ENCODE measurements around the gene CHD9NB.
"Not testable (repeated sequence)": the region's sequence is repeated elsewhere in the genome, so short reads cannot be mapped to it uniquely, and the experiment has no call there.

The CHD9NB gene

DNA sequence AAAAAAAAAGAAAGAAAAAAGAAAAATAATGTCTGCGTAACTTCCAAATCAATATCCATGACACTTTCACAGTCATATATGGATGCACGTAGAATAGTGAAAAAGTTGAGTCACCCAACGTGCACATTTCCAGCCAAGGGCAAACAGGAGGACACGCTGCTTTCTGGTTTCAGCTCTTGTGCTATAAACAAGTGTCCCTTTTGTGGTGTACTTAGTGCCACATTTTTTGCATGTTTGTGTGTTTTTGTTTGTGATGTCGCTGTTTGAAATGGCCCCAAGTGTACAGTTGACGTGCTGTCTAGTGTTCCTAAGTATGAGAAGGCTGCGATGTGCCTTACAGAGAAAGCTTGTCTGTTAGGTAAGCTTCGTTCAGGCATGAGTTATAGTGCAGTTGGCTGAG lies 5.0 kb upstream of the CHD9NB start:
- Mint-ChIP-seq H3K4me1 (peaks cover 32% of the 10 kb centered on the region), H3K27ac (peak overlapping the region; percentile 24 to 85 (median 80)), H3K36me3 (ENCODE audit: low read depth) (no peaks in the 10 kb centered on the region), H3K4me3 (peak overlapping the region in 1 of 3 experiments; percentile 55), H3K9me3 (no peaks in the 10 kb centered on the region), H3K27me3 (ENCODE audit: low read depth) (no peaks in the 10 kb centered on the region)
- TF ChIP-seq, protein P1, sequence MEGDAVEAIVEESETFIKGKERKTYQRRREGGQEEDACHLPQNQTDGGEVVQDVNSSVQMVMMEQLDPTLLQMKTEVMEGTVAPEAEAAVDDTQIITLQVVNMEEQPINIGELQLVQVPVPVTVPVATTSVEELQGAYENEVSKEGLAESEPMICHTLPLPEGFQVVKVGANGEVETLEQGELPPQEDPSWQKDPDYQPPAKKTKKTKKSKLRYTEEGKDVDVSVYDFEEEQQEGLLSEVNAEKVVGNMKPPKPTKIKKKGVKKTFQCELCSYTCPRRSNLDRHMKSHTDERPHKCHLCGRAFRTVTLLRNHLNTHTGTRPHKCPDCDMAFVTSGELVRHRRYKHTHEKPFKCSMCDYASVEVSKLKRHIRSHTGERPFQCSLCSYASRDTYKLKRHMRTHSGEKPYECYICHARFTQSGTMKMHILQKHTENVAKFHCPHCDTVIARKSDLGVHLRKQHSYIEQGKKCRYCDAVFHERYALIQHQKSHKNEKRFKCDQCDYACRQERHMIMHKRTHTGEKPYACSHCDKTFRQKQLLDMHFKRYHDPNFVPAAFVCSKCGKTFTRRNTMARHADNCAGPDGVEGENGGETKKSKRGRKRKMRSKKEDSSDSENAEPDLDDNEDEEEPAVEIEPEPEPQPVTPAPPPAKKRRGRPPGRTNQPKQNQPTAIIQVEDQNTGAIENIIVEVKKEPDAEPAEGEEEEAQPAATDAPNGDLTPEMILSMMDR (IDR thresholded peaks at IDR 0.05; ENCODE audit: unreplicated experiment in 3 of 3), result no peak

- H3K27ac Mint-ChIP-seq, result peak overlapping the region; percentile 97 to 99 (median 98)
- TF ChIP-seq, protein P1 (IDR thresholded peaks at IDR 0.05; ENCODE audit: unreplicated experiment in 3 of 3), result no peak
- no peaks in the 10 kb centered on the region for H3K36me3 Mint-ChIP-seq (ENCODE audit: low read depth)
- H3K4me3 Mint-ChIP-seq, result peak overlapping the region; percentile 43 to 90 (median 57)
- H3K9me3 Mint-ChIP-seq, result no peaks in the 10 kb centered on the region
- H3K4me1 Mint-ChIP-seq, result peaks cover 24% of the 10 kb centered on the region
- no peaks in the 10 kb centered on the region for H3K27me3 Mint-ChIP-seq (ENCODE audit: low read depth)
Measured at GRCh38 chr16:53056392-53056881, 3.7 kb upstream of the CHD9NB start.

- Mint-ChIP-seq H3K36me3 (ENCODE audit: low read depth) (no peaks in the 10 kb centered on the region), H3K4me3 (peak overlapping the region; percentile 87 to 94 (median 90)), H3K4me1 (peaks cover 20% of the 10 kb centered on the region), H3K9me3 (no peaks in the 10 kb centered on the region), H3K27ac (peak overlapping the region; percentile 97 to 99 (median 98)), H3K27me3 (ENCODE audit: low read depth) (no peaks in the 10 kb centered on the region)
- TF ChIP-seq, protein P1 (IDR thresholded peaks at IDR 0.05; ENCODE audit: unreplicated experiment in 3 of 3), result no peak
Measured at GRCh38 chr16:53055541-53056391, 3.1 kb upstream of the CHD9NB start.

- H3K36me3 Mint-ChIP-seq (ENCODE audit: low read depth), result no peaks in the 10 kb centered on the region
- no peaks in the 10 kb centered on the region for H3K27me3 Mint-ChIP-seq (ENCODE audit: low read depth)
- H3K9me3 Mint-ChIP-seq, result no peaks in the 10 kb centered on the region
- TF ChIP-seq, protein P1 (IDR thresholded peaks at IDR 0.05; ENCODE audit: unreplicated experiment in 3 of 3), result peak; percentile 99 to 100 (median 99)
- peak within 1 kb of the TSS; percentile 97 to 99 (median 98) for H3K27ac Mint-ChIP-seq
- H3K4me3 Mint-ChIP-seq, result peak within 1 kb of the TSS; percentile 87 to 94 (median 90)
- peaks cover 20% of the 10 kb centered on the region for H3K4me1 Mint-ChIP-seq
Measured at GRCh38 chr16:53054670-53055485, 2.2 kb upstream of the CHD9NB start, which contains the start of gene CHD9. Gene CHD9 (plus strand): TSS chr16:53054991. CDS start chr16:53156090, 101,099 bp downstream.

GRCh38 chr16:53053967-53054669 lies 1.4 kb upstream of the CHD9NB start:
- Mint-ChIP-seq H3K27me3 (ENCODE audit: low read depth) (no peaks in the 10 kb centered on the region), H3K36me3 (ENCODE audit: low read depth) (no peaks in the 10 kb centered on the region), H3K27ac (peak overlapping the region; percentile 70 to 98 (median 92)), H3K4me1 (peaks cover 20% of the 10 kb centered on the region), H3K9me3 (no peaks in the 10 kb centered on the region), H3K4me3 (peak overlapping the region; percentile 87 to 94 (median 90))
- TF ChIP-seq, protein P1 (IDR thresholded peaks at IDR 0.05; ENCODE audit: unreplicated experiment in 3 of 3), result no peak

GRCh38 chr16:53051255-53051654 lies 1.4 kb downstream of the CHD9NB start:
- not testable (repeated sequence) for H3K9me3 Mint-ChIP-seq; H3K36me3 Mint-ChIP-seq (ENCODE audit: low read depth); H3K4me3 Mint-ChIP-seq; H3K27me3 Mint-ChIP-seq (ENCODE audit: low read depth); H3K27ac Mint-ChIP-seq; H3K4me1 Mint-ChIP-seq
